AG09309 (cell line): ENCODE data around the gene COG5.

Experiments
- DNase-seq: peaks from one replicate; pipeline ENCODE4 v3.0.0-alpha.2; 2010; ENCODE audit warnings: low read depth
- H3K4me3 ChIP-seq: 2 replicates; pipeline ENCODE4 v1.5.1; 2011; ENCODE audit warnings: mild to moderate bottlenecking, low read depth, low read length, moderate library complexity; ENCODE audit not compliant: control insufficient read depth
- CTCF ChIP-seq: IDR thresholded peaks from 2 replicates; pipeline ENCODE4 v1.5.1; 2011; ENCODE audit warnings: mild to moderate bottlenecking, low read depth, low read length, inconsistent platforms; ENCODE audit not compliant: insufficient read depth, control insufficient read depth; ENCODE audit errors: missing control alignments

The COG5 gene

GRCh38 chr7:107564553-107565298, 1.0 kb upstream of the COG5 start:
- H3K4me3 ChIP-seq, result peak overlapping the region; percentile 63
- no peak for TF ChIP-seq CTCF
- DNase-seq, result peak; percentile 68

DNA sequence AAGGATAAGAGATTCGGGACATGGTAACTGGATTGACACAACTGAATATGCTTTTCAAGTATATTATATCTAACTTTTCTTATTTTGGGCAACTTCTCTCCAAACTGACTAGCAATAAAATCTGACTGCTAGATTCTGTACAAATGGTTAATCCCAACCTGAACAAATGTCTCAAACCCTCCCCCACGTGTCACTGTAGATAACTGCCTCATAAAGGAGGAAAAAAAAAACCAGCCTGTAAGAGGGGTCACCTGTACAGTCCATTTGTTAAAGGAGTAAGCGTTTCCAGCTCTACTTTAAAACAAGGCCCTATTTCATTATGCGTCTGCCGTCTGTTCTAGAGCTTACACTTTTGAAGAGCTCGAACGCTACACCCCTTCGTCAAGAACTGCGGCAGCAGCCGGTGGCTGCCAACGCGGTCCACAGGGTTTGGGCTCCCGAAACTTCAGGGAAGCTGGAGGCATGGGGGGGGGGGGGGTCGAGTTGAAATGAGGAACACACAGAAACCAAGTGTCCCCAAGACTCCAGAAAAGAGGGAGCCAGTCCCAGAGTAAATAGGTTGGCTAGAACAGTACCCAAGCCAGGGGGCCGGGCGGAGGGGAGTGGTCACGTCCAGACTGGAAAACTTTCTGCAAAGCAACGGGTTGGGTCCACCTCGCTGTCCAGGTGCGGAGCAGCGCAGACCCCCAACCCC, 492 bp downstream of the COG5 start:
- no peak for DNase-seq
- peak overlapping the region; percentile 63 for H3K4me3 ChIP-seq
- no peak for TF ChIP-seq CTCF

DNA sequence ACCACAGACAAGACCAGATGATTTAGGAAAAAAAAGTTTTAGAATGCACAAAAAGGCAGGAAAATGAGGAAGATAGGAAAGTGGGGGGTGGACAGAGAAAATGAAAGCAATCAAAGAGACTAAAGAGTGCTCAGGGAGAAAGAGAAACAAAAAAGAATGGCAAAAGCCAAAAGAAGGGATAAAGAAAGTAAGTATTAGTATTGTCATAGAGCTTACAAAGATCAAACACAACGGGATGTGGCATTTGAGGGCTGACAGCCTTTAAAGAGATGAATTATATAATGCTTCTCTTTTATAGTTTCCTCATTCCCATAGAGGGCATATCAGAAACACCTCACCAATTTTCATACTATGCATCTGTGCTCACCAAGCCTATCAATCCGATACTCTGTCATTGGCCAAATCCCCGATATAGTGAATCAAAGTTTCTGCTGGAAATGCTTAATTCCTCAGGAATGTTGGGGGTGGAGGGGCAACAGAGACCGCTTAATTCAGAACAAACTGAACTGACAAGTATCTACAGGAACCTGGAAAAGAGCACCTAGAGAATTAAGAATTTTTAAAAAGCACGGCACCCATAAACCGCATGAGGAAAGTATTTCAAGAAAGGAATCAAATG, 2.7 kb downstream of the COG5 start:
- no peak for TF ChIP-seq CTCF
- DNase-seq, result no peak
- H3K4me3 ChIP-seq, result no peak overlapping the region

GRCh38 chr7:107559864-107560263, 3.9 kb downstream of the COG5 start:
- no peak for DNase-seq
- no peak overlapping the region for H3K4me3 ChIP-seq
- TF ChIP-seq CTCF, result no peak

DNA sequence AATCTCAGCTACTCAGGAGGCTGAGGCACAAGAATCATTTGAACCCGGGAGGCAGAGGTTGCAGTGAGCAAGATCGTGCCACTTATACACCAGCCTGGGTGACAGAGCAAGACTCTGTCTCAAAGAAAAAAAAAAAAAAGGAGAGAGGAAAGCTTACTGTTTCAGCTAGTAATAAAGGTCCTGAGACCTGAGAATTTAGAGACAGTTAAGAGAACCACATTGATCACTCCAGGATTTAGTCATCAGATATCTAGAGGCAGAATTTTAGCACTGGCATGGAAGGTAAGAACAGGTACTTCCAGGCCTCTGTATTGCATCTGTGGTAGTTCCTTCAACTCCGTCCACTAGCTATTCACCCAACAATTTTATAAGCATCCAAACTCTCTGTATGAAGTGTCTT, 7.8 kb downstream of the COG5 start:
- DNase-seq, result no peak
- no peak overlapping the region for H3K4me3 ChIP-seq
- no peak for TF ChIP-seq CTCF

DNA sequence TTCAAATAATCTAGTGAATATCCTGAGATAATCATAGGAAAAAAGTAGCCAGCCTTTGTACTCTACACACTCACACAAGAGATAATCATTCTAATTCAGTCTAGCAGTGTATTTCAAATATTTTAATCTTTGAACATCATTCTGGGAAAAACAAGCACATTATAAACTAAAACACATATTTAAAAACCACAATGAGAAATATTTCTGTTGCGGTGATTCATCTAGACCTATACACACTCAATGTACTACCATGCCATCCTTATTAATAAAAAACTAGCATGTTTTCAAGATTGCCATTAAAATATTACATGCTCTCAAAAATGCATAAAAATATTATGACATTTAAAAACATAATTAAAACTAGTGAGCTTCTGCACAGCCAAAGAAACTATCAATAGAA, 11.8 kb downstream of the COG5 start:
- TF ChIP-seq CTCF, result no peak
- no peak overlapping the region for H3K4me3 ChIP-seq
- DNase-seq, result no peak
